HEK293T (cell line): ENCODE data around the gene DOCK9.

Experiments used
- CTCF ChIA-PET: fragments of 350-600 bp; formaldehyde crosslinking; extraction: SDS; loops from one replicate; lab custom pipeline; 2021; ENCODE audit warnings: antibody characterized with exemption, inconsistent platforms; lab: Yijun Ruan, JAX
- POLR2A ChIA-PET: fragments of 350-600 bp; formaldehyde crosslinking; extraction: SDS; loops from one replicate; lab custom pipeline; 2020; ENCODE audit warnings: antibody characterized with exemption, inconsistent platforms; lab: Yijun Ruan, JAX
- DNase-seq: peaks from one replicate; pipeline ENCODE4 v3.0.0; 2012; ENCODE audit warnings: mixed read lengths; ENCODE audit errors: extremely low spot score
- ARNT ChIP-seq: fragments of 450-650 bp; IDR thresholded peaks from 2 replicates; pipeline ENCODE4 v1.6.1; 2017; ENCODE audit warnings: mild to moderate bottlenecking
- BHLHE40 ChIP-seq: fragments of 450-650 bp; IDR thresholded peaks from 2 replicates; pipeline ENCODE4 v1.6.1; 2016; ENCODE audit warnings: mild to moderate bottlenecking, moderate library complexity, borderline replicate concordance
- CTBP1 ChIP-seq: fragments of 450-650 bp; IDR thresholded peaks from 2 replicates; pipeline ENCODE4 v1.6.1; 2016; ENCODE audit warnings: borderline replicate concordance
- ELF4 ChIP-seq: fragments of 450-650 bp; IDR thresholded peaks from 2 replicates; pipeline ENCODE4 v1.6.1; 2017; ENCODE audit warnings: antibody characterized with exemption
- FOXA1 ChIP-seq: fragments of 450-650 bp; IDR thresholded peaks from 2 replicates; pipeline ENCODE4 v1.6.1; 2016; ENCODE audit warnings: mild to moderate bottlenecking
- FOXK2 ChIP-seq: fragments of 450-650 bp; IDR thresholded peaks from 2 replicates; pipeline ENCODE4 v1.6.1; 2016; ENCODE audit warnings: mild to moderate bottlenecking
- FOXM1 ChIP-seq: fragments of 450-650 bp; IDR thresholded peaks from 2 replicates; pipeline ENCODE4 v1.6.1; 2017; ENCODE audit warnings: mild to moderate bottlenecking, borderline replicate concordance
- HDGF ChIP-seq: fragments of 450-650 bp; IDR thresholded peaks from 2 replicates; pipeline ENCODE4 v1.6.1; 2017; ENCODE audit warnings: antibody characterized with exemption, borderline replicate concordance
- L3MBTL2 ChIP-seq: fragments of 450-650 bp; conservative IDR thresholded peaks from 2 replicates; pipeline ENCODE4 v1.6.1; 2016; ENCODE audit warnings: mild to moderate bottlenecking
- LEF1 ChIP-seq: fragments of 450-650 bp; IDR thresholded peaks from 2 replicates; pipeline ENCODE4 v1.6.1; 2017; ENCODE audit warnings: mild to moderate bottlenecking, borderline replicate concordance
- NFRKB ChIP-seq: fragments of 450-650 bp; IDR thresholded peaks from 2 replicates; pipeline ENCODE4 v1.6.1; 2016; ENCODE audit warnings: mild to moderate bottlenecking, moderate library complexity
- PKNOX1 ChIP-seq: fragments of 450-650 bp; IDR thresholded peaks from 2 replicates; pipeline ENCODE4 v1.6.1; 2016
- SP1 ChIP-seq: fragments of 450-650 bp; IDR thresholded peaks from 2 replicates; pipeline ENCODE4 v1.6.1; 2017
- SUZ12 ChIP-seq: fragments of 450-650 bp; IDR thresholded peaks from 2 replicates; pipeline ENCODE4 v1.6.1; 2016; ENCODE audit warnings: mild to moderate bottlenecking
- TARDBP ChIP-seq: fragments of 450-650 bp; IDR thresholded peaks from 2 replicates; pipeline ENCODE4 v1.6.1; 2016
- ZNF384 ChIP-seq: fragments of 450-650 bp; IDR thresholded peaks from 2 replicates; pipeline ENCODE4 v1.6.1; 2016

DOCK9 gene

GRCh38 chr13:98888222-98888889 lies 89.5 kb downstream of the DOCK9 start:
- TF ChIP-seq SP1 (no peak), HDGF (no peak), BHLHE40 (no peak), ARNT (no peak), TARDBP (no peak), FOXK2 (no peak), LEF1 (no peak), ZNF384 (no peak), NFRKB (no peak), L3MBTL2 (no peak), SUZ12 (no peak), CTBP1 (no peak), FOXM1 (no peak), ELF4 (no peak), FOXA1 (no peak), PKNOX1 (no peak)
- CTCF ChIA-PET: interaction anchor here (0.6 kb wide), 1 partner anchor 36 kb away, joined by 4 read pairs; no protein-coding TSS in a partner anchor
- POLR2A ChIA-PET: no interaction called here
- no peak for DNase-seq

- POLR2A ChIA-PET: no interaction called here
- DNase-seq: no peak
- TF ChIP-seq SP1: no peak
- TF ChIP-seq ZNF384: no peak
- no peak for TF ChIP-seq BHLHE40
- no peak for TF ChIP-seq FOXK2
- no peak for TF ChIP-seq ELF4
- TF ChIP-seq FOXA1: no peak
- TF ChIP-seq CTBP1: no peak
- CTCF ChIA-PET: no interaction called here
Observed at GRCh38 chr13:98886587-98887230, 91.2 kb downstream of the DOCK9 start.

GRCh38 chr13:98885600-98885999 lies 92.3 kb downstream of the DOCK9 start:
- DNase-seq: no peak
- ChIA-PET CTCF (no interaction called here), POLR2A (no interaction called here)
- TF ChIP-seq ARNT: no peak
- TF ChIP-seq BHLHE40: no peak
- TF ChIP-seq SUZ12: no peak
- TF ChIP-seq FOXM1: no peak

GRCh38 chr13:98883998-98884397 lies 93.9 kb downstream of the DOCK9 start:
- POLR2A ChIA-PET: no interaction called here
- TF ChIP-seq ZNF384 (no peak), SUZ12 (no peak), BHLHE40 (no peak), FOXK2 (no peak), CTBP1 (no peak), FOXM1 (no peak), HDGF (no peak), SP1 (no peak), FOXA1 (no peak), LEF1 (no peak), TARDBP (no peak), PKNOX1 (no peak)
- no peak for DNase-seq
- CTCF ChIA-PET: no interaction called here

GRCh38 chr13:98881390-98881789 lies 96.5 kb downstream of the DOCK9 start:
- DNase-seq: no peak
- no peak for TF ChIP-seq FOXA1
- TF ChIP-seq HDGF: no peak
- no peak for TF ChIP-seq PKNOX1
- no peak for TF ChIP-seq TARDBP
- no peak for TF ChIP-seq ELF4
- no peak for TF ChIP-seq FOXM1
- ChIA-PET POLR2A (no interaction called here), CTCF (no interaction called here)

GRCh38 chr13:98880677-98881076 lies 97.2 kb downstream of the DOCK9 start:
- ChIA-PET POLR2A (no interaction called here), CTCF (no interaction called here)
- DNase-seq: no peak
- TF ChIP-seq FOXA1: no peak
- no peak for TF ChIP-seq ELF4
- TF ChIP-seq FOXK2: no peak

- TF ChIP-seq L3MBTL2: no peak
- no peak for TF ChIP-seq CTBP1
- no peak for TF ChIP-seq LEF1
- no peak for TF ChIP-seq FOXA1
- no peak for TF ChIP-seq TARDBP
- no peak for TF ChIP-seq HDGF
- no peak for TF ChIP-seq FOXM1
- ChIA-PET CTCF (no interaction called here), POLR2A (no interaction called here)
- no peak for DNase-seq
Observed at GRCh38 chr13:98879957-98880356, 97.9 kb downstream of the DOCK9 start.
